Kidney (tissue), 14 donors: ENCODE results near the gene CRYAB. TPM values are rescaled to one million over a fixed set of nuclear protein-coding genes. Genes with fewer than 3 reads are reported as not detected.

Experiments
- DNase-seq, 5 donors: peaks; one replicate each; pipeline ENCODE4 v3.0.0-alpha.2; 2013 to 2020
- FAIRE-seq: peaks from 2 replicates; lab custom pipeline; 2012; peaks lifted over from hg19 to GRCh38; lab: Jason Lieb, UNC
- H3K27ac ChIP-seq, 2 donors: one replicate each; pipeline ENCODE4 v1.7.0; 2013; ENCODE audit warnings: low read depth in 2 of 2, low read length in 2 of 2, inconsistent platforms in 1 of 2
- H3K27me3 ChIP-seq: one replicate; pipeline ENCODE4 v1.7.1; 2013; ENCODE audit warnings: low read length, inconsistent platforms; ENCODE audit not compliant: control insufficient read depth, insufficient read depth
- H3K36me3 ChIP-seq, 3 donors: one replicate each; pipeline versions ENCODE4 v1.7.0 to v1.7.1; 2013; ENCODE audit warnings: low read length in 3 of 3, control low read depth in 1 of 3, inconsistent platforms in 1 of 3; ENCODE audit not compliant: insufficient read depth in 3 of 3, control insufficient read depth in 2 of 3
- H3K4me1 ChIP-seq, 3 donors: one replicate each; pipeline versions ENCODE4 v1.7.0 to v1.7.1; 2013; ENCODE audit warnings: low read length in 3 of 3, inconsistent platforms in 1 of 3, low read depth in 1 of 3; ENCODE audit not compliant: control insufficient read depth in 2 of 3, insufficient read depth in 2 of 3
- H3K4me3 ChIP-seq, 3 donors: one replicate each; pipeline versions ENCODE4 v1.7.0 to v1.8.1; 2013; ENCODE audit warnings: low read length in 3 of 3, control low read depth in 1 of 3, inconsistent platforms in 1 of 3
- H3K9ac ChIP-seq, 3 donors: one replicate each; pipeline versions ENCODE4 v1.7.0 to v1.7.1; 2013; ENCODE audit warnings: low read length in 3 of 3, control low read depth in 1 of 3, inconsistent platforms in 1 of 3
- H3K9me3 ChIP-seq, 3 donors: one replicate each; pipeline versions ENCODE4 v1.7.0 to v1.7.1; 2013; ENCODE audit warnings: low read length in 3 of 3, control low read depth in 1 of 3, inconsistent platforms in 1 of 3; ENCODE audit not compliant: control insufficient read depth in 2 of 3, insufficient read depth in 1 of 3
- CTCF ChIP-seq: IDR thresholded peaks from 3 replicates; pipeline ENCODE4 v1.5.1; 2012; ENCODE audit warnings: mild to moderate bottlenecking, moderate library complexity, borderline replicate concordance; ENCODE audit not compliant: insufficient read depth; ENCODE audit errors: extremely low read depth
- intact Hi-C: fragments of 100-400 bp; cut with DNase I; formaldehyde crosslinking; loops from one replicate; pipeline ENCODE4 v1.11.1; 2022
- polyA plus RNA-seq: library from polyadenylated mRNA; stranded (reverse); fragments of 350-450 nt; fragmentation: Illumina TruSeq; extraction: RNeasy Lipid Tissue Mini Kit (QIAGEN cat#74804); gene quantifications from one replicate; pipeline ENCODE4 v1.2.3, GENCODE V29; 2014; ENCODE audit warnings: low read depth, low replicate concordance; ENCODE audit not compliant: insufficient read depth
- total RNA-seq: library from RNA; stranded (reverse); fragmentation: NEBNext Ultra II Directional; extraction: Animal tissue kit (Norgen Biotek cat#: 25700); gene quantifications from one replicate; pipeline ENCODE4 v1.2.1, GENCODE V29; 2021
- donor health status: control.
- donor health status: control.
- donor health status: control.
- donor health status: control.
- donor health status: control.
- donor health status: DM: yes; HTN: yes; CAD: no.
- donor health status: Normal renal cell carcinoma (clear cell type).

The CRYAB gene
- total and polyA plus RNA-seq, 2 donors from 2014 or later = 1,312 to 1,857 TPM

GRCh38 chr11:111882202-111882601 lies 29.4 kb downstream of the CRYAB start:
- Histone ChIP-seq H3K27ac (no peak overlapping the region), H3K4me3 (no peak overlapping the region), H3K9ac (no peak overlapping the region), H3K4me1 (peaks cover 0 to 5% (median 0%) of the 10 kb centered on the region in 3 donors), H3K9me3 (no peaks in the 10 kb centered on the region), H3K36me3 (no peaks in the 10 kb centered on the region), H3K27me3 (no peaks in the 10 kb centered on the region)
- FAIRE-seq (no peak), DNase-seq (no peak)
- no peak for TF ChIP-seq CTCF
- intact Hi-C loops = no loop called here

- peak overlapping the region; percentile 85 to 99 (median 90) for H3K4me3 ChIP-seq
- peak overlapping the region; percentile 3 to 97 (median 81) for H3K9ac ChIP-seq
- intact Hi-C loops = no loop called here
- H3K9me3 ChIP-seq = no peaks in the 10 kb centered on the region
- peak overlapping the region; percentile 94 to 98 for H3K27ac ChIP-seq
- peaks cover 0 to 5% (median 0%) of the 10 kb centered on the region in 3 donors for H3K4me1 ChIP-seq
- no peak for FAIRE-seq
- no peak for DNase-seq
- peaks cover 0 to 4% (median 2%) of the 10 kb centered on the region in 3 donors for H3K36me3 ChIP-seq
- H3K27me3 ChIP-seq = no peaks in the 10 kb centered on the region
- TF ChIP-seq CTCF = no peak
Observed at GRCh38 chr11:111879637-111879960, 32.0 kb downstream of the CRYAB start.

GRCh38 chr11:111878849-111879636 lies 32.5 kb downstream of the CRYAB start, which contains the start of the genes CFAP68 and FDXACB1:
CFAP68 (plus strand) TSS chr11:111879541; CDS start chr11:111879561, 20 bp downstream.
FDXACB1 (minus strand) TSS chr11:111879165; CDS start chr11:111879132, 33 bp downstream.
- Histone ChIP-seq H3K36me3 (peaks cover 0 to 4% (median 2%) of the 10 kb centered on the region in 3 donors), H3K27ac (peak within 1 kb of the TSS; percentile 94 to 98), H3K9me3 (no peaks in the 10 kb centered on the region), H3K27me3 (no peaks in the 10 kb centered on the region), H3K4me1 (peaks cover 0 to 5% (median 0%) of the 10 kb centered on the region in 3 donors), H3K4me3 (peak within 1 kb of the TSS; percentile 85 to 99 (median 90)), H3K9ac (peak within 1 kb of the TSS; percentile 34 to 97 (median 81))
- intact Hi-C loops = no loop called here
- DNase-seq = peak; percentile 98 to 99 (median 99)
- peak; percentile 97 for TF ChIP-seq CTCF
- peak; percentile 25 for FAIRE-seq
